Breast epithelium (tissue), 4 donors: ENCODE results near the gene NMUR1. TPM values are rescaled to one million over a fixed set of nuclear protein-coding genes. Genes with fewer than 3 reads are reported as not detected.
A peak's percentile ranks its signal among the peaks of the same experiment; 100 is the strongest.
"Not testable (repeated sequence)": the region's sequence is repeated elsewhere in the genome, so short reads cannot be mapped to it uniquely, and the experiment has no call there.

Source experiments
- DNase-seq, 2 donors: peaks; one replicate each; pipeline ENCODE4 v3.0.0-alpha.2; 2019; ENCODE audit warnings: low spot score in 2 of 2
- H3K27ac ChIP-seq, 2 donors: fragments of 200-600 bp; sonication (generic) in 1 of 2; one replicate each; pipeline ENCODE4 v1.5.1; 2016 to 2019; ENCODE audit warnings: mild to moderate bottlenecking in 1 of 2
- H3K27me3 ChIP-seq, 2 donors: fragments of 200-600 bp; sonication (generic) in 1 of 2; one replicate each; pipeline versions ENCODE4 v1.5.1 to v1.6.0; 2017 to 2019; ENCODE audit warnings: control low read depth in 1 of 2, mild to moderate bottlenecking in 1 of 2
- H3K36me3 ChIP-seq: fragments of 200-600 bp; one replicate; pipeline ENCODE4 v1.5.1; 2019
- H3K4me1 ChIP-seq, 2 donors: fragments of 200-600 bp; sonication (generic); one replicate each; pipeline ENCODE4 v1.5.1; 2016 to 2019; ENCODE audit warnings: control low read depth in 1 of 2
- H3K4me3 ChIP-seq, 3 donors: fragments of 200-600 bp; sonication (generic); 1 replicate in 2 of 3; 2 replicates in 1 of 3; pipeline ENCODE4 v1.5.1; 2016 to 2019; ENCODE audit warnings: mild to moderate bottlenecking in 3 of 3, moderate library complexity in 2 of 3
- H3K9me3 ChIP-seq, 2 donors: fragments of 200-600 bp; sonication (generic) in 1 of 2; one replicate each; pipeline ENCODE4 v1.5.1; 2016 to 2019; ENCODE audit warnings: control low read depth in 1 of 2
- CTCF ChIP-seq, 3 donors: fragments of 450-650 bp; IDR thresholded peaks; one replicate each; pipeline ENCODE4 v1.5.1; 2016 to 2017; ENCODE audit warnings: antibody characterized with exemption in 3 of 3, mild to moderate bottlenecking in 3 of 3, moderate library complexity in 3 of 3
- POLR2A ChIP-seq: fragments of 450-650 bp; IDR thresholded peaks from one replicate; pipeline ENCODE4 v1.6.1; 2016; ENCODE audit warnings: antibody characterized with exemption, mild to moderate bottlenecking, moderate library complexity
- POLR2AphosphoS5 ChIP-seq, 3 donors: sonication (generic); formaldehyde crosslinking; IDR thresholded peaks; one replicate each; pipeline ENCODE4 v1.6.1; 2017; ENCODE audit warnings: antibody characterized with exemption in 3 of 3
- intact Hi-C: fragments of 100-400 bp; cut with DNase I; formaldehyde crosslinking; loops from one replicate; pipeline ENCODE4 v1.15.1; 2023; ENCODE audit warnings: low total_unique reads
- total RNA-seq, 3 donors: library from RNA; depleted of rRNA; stranded (reverse); fragments of >200 nt; gene quantifications; one replicate each; pipeline ENCODE4 v1.1.0, GENCODE V29; 2016

The NMUR1 gene
- total RNA-seq, 3 donors from 2014 or later: under 0.01 to 3.8 TPM; not detected in 1

GRCh38 chr2:231573698-231574421 is 43.6 kb upstream of the NMUR1 start:
- no peaks in the 10 kb centered on the region for H3K4me1 ChIP-seq
- H3K4me3 ChIP-seq: no peak overlapping the region
- H3K9me3 ChIP-seq: no peaks in the 10 kb centered on the region
- intact Hi-C loops: no loop called here
- H3K27me3 ChIP-seq: no peaks in the 10 kb centered on the region
- TF ChIP-seq CTCF (IDR thresholded peaks at IDR 0.05) (no peak), POLR2A (no peak), POLR2AphosphoS5 (IDR thresholded peaks at IDR 0.05) (no peak)
- H3K27ac ChIP-seq: no peak overlapping the region
- no peaks in the 10 kb centered on the region for H3K36me3 ChIP-seq
- DNase-seq: no peak

GRCh38 chr2:231573096-231573495 is 42.9 kb upstream of the NMUR1 start:
- Histone ChIP-seq H3K27me3 (no peaks in the 10 kb centered on the region), H3K4me1 (no peaks in the 10 kb centered on the region), H3K36me3 (no peaks in the 10 kb centered on the region), H3K9me3 (no peaks in the 10 kb centered on the region), H3K4me3 (no peak overlapping the region), H3K27ac (no peak overlapping the region)
- TF ChIP-seq POLR2AphosphoS5 (IDR thresholded peaks at IDR 0.05) (no peak), POLR2A (no peak), CTCF (IDR thresholded peaks at IDR 0.05) (no peak)
- intact Hi-C loops: no loop called here
- no peak for DNase-seq

GRCh38 chr2:231571661-231572191 is 41.5 kb upstream of the NMUR1 start:
- H3K27me3 ChIP-seq: no peaks in the 10 kb centered on the region
- DNase-seq: no peak
- no peaks in the 10 kb centered on the region for H3K36me3 ChIP-seq
- TF ChIP-seq POLR2A (no peak), CTCF (IDR thresholded peaks at IDR 0.05) (no peak), POLR2AphosphoS5 (IDR thresholded peaks at IDR 0.05) (no peak)
- H3K4me1 ChIP-seq: no peaks in the 10 kb centered on the region
- intact Hi-C loops: no loop called here
- no peaks in the 10 kb centered on the region for H3K9me3 ChIP-seq
- H3K4me3 ChIP-seq: no peak overlapping the region
- H3K27ac ChIP-seq: peak overlapping the region; percentile 17 to 32

GRCh38 chr2:231570915-231571314 is 40.7 kb upstream of the NMUR1 start:
- H3K9me3 ChIP-seq, H3K27ac ChIP-seq, intact Hi-C loops, H3K4me1 ChIP-seq, H3K36me3 ChIP-seq, DNase-seq, H3K27me3 ChIP-seq, H3K4me3 ChIP-seq: not testable (repeated sequence)

- Histone ChIP-seq H3K27ac (no peak overlapping the region), H3K9me3 (no peaks in the 10 kb centered on the region), H3K4me1 (no peaks in the 10 kb centered on the region), H3K27me3 (no peaks in the 10 kb centered on the region), H3K36me3 (no peaks in the 10 kb centered on the region), H3K4me3 (no peak overlapping the region)
- TF ChIP-seq POLR2AphosphoS5 (IDR thresholded peaks at IDR 0.05) (no peak), CTCF (IDR thresholded peaks at IDR 0.05) (no peak), POLR2A (no peak)
- no peak for DNase-seq
- intact Hi-C loops: no loop called here
These were observed 38.7 kb upstream of the NMUR1 start for GRCh38 chr2:231568785-231569435.
